ENCODE results near the gene EI24.

GRCh38 chr11:125586623-125587022, 17.3 kb downstream of the EI24 start:
- no peak for TF ChIP-seq EZH2 (IDR thresholded peaks at IDR 0.05; ENCODE audit: borderline replicate concordance, low read depth, low read length, severe bottlenecking)
- no peak for TF ChIP-seq CTCF (IDR thresholded peaks at IDR 0.05; ENCODE audit: borderline replicate concordance, extremely low read depth, low read length, poor library complexity, severe bottlenecking)
